HG03108 (cell line): ENCODE measurements around the gene CCK.
A peak's percentile ranks its signal among the peaks of the same experiment; 100 is the strongest.

Experiments used
- ATAC-seq: cut with Tn5 transposase; IDR thresholded peaks from one replicate; pipeline ENCODE4 v1.9.1; 2021; ENCODE audit warnings: moderate library complexity; ENCODE audit not compliant: unreplicated experiment

The CCK gene

DNA sequence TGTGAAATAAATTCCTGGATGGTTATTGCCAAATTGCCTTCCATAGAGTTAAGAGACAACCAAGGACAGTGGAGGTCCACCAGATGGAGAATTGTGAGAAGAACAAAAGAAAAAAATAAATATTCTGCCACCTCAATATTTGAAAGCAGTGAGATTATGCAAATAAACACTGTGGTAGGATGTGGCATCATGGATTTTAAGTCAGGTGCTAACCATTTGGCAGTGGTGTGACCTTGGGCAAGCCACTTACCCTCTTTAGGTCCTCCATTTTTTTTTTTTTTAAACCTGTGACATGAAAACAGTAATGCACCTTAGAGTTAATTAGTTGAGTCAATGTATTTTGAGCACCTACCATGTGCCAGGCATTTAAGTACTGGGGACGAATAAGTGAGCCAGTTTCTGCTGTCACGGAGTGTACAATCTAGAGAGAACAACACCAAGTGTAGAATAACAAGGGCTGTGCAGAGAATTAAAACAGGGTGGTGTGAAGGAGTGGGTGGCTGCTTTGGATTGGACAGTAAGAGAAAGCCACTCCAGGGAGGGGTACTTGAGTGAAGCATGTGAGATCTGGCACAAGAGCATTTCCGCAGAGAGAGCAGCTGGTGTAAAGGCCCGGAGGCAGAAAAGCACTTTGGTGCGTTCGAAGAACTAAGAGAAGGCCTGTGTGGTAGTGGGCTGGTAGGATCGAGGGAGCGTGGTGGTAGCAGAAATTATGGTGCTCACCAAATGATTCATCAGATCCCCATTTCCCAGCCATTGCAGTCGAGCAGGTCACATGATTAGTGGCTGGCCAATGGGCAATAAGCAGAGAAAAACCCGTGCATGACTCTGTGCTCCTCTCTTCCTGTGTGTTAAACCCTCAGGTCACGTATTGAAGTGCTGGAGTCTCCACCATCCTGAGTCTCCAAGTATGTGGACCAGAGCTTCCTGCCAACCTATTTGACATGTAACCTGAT is 39.2 kb downstream of the CCK start:
- no peak for ATAC-seq

DNA sequence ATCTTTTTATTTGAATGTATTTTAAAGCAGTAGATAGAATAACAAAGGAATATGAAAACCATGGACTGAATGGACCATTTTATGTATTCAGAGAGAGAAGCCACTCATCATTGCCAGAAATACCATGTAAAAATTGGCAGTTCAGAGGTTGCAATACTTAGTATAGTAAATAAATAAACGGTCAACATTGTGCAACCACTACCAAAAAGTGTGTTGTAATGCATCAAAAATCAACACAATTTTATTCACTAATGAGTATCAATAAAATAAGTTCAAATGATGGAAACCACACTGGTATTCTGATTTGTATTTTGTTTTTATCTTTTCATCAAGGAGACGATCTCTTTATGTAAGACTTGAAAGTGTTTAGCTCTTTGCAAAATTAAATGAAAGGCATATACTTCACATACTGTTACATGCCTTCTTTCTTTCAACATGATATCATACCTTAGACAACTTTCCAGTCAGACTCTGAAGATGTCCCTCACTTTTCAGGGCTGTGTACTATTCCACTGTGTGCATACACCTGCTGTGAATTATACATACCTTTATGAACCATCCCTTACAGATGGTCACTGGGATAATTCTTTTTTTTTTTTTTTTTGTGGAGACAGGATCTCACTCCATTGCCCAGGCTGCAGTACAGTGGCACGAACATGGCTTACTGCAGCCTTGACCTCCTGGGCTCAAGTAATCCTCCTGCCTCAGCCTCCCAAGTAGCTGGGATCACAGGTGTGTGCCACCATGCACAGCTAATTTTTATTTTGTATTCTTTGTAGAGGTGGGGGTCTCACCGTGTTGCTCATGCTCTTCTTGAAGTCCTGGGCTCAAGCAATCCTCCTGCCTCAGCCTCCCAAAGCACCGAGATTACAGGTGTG is 40.3 kb downstream of the CCK start:
- no peak for ATAC-seq

DNA sequence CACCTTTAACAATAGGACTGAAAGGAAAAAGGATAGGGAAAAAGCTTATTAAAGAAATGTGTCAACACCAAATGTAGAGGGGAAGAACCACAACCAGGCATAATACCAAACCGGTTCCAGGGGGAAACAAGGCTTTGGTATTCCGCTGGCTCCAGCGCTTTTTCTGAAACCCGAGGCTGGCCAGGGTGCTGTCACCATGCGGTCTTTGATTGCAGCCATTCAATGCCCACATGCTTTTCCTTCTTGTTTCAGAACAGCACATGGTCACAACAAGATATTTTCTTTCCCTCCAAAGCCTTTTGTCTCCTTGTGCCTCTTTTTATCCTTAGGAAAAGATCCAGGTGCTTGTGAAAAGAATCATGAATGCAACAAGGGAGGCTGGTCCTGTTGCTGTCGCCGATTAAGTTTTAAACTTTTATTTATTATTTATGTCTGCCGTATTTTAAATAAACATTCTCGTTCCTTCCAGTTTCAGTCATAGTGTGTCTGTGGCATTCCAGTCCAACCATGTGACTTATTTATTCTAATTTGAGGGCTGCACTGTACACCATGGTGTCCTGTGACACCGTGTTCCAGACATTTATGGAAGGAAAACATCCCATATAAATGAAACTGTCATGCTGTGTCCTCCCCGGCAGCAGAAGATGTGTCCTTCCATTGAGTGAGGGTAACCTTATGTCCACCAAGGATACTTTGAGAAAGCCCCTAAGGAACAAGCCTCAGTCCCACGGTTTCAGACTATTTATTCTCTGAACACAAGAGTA is 41.1 kb downstream of the CCK start:
- ATAC-seq, result no peak

DNA sequence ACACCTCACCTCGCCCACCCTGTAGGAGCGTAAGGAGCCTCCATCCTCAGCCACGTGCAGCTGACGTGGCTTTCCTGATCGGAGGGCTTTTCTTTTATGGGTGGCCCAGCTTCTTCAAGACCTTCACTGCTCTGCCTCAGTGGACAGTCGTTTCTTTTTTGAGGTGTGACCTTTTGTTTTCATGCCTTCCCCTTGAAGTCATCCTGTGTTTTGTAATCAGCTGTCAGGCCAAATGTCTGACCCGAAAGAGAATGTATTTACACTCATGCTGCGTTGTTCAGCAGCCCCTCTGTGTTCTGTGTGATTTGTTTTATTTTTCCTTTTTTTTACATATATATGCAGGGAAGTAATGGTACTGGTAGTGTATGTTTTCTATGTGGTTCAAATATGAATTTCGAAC is 41.8 kb downstream of the CCK start:
- ATAC-seq, result no peak

DNA sequence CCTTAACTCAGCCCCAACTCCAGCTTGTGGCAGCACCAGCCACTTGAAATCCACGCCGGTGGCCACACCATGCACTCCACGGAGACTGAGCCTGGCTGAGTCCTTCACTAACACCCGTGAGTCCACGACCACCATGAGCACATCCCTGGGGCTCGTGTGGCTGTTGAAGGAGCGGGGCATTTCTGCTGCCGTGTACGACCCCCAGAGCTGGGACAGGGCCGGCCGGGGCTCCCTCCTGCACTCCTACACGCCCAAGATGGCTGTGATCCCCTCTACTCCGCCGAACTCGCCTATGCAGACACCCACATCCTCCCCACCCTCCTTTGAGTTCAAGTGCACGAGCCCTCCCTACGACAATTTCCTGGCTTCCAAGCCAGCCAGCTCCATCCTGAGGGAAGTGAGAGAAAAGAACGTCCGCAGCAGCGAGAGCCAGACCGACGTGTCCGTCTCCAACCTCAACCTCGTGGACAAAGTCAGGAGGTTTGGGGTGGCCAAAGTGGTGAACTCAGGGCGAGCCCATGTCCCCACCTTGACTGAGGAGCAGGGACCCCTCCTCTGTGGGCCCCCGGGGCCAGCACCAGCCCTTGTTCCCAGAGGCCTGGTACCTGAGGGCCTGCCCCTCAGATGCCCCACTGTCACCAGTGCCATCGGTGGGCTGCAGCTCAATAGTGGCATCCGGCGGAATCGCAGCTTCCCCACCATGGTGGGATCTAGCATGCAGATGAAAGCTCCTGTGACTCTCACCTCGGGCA is 42.9 kb downstream of the CCK start:
- ATAC-seq, result no peak

DNA sequence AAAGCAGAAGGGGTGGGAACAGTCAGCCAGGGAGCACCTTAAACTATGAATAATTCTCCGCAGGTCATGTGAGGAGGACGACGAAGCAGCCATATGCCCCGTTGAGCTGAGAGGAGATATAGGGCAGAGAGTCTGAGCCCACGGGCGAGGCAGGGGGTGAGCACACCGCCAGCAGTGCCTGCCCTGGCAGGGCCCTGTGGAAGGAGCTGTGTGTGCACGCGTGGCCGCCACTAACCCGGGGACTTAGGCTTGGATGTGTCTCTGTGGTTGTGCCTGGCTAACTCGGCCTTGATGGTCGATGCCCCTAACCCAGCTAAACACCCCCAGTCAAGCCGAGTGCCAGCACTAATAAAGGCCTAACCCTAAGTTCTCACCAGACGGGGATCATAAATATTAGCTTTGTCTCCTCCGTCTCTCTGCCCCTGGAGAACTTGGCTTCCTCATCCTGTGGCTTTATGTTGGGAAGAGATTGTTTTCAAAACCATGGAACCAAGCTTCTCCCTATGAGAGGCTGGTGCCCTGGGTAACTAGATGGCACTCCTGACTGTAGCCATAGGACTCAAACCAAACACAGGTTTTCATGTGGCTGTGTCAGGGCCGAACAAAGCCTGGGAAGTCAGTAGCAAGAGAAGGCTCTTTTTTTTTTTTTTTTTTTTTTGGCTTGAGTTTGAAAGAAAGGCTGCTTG is 45.4 kb downstream of the CCK start:
- no peak for ATAC-seq

DNA sequence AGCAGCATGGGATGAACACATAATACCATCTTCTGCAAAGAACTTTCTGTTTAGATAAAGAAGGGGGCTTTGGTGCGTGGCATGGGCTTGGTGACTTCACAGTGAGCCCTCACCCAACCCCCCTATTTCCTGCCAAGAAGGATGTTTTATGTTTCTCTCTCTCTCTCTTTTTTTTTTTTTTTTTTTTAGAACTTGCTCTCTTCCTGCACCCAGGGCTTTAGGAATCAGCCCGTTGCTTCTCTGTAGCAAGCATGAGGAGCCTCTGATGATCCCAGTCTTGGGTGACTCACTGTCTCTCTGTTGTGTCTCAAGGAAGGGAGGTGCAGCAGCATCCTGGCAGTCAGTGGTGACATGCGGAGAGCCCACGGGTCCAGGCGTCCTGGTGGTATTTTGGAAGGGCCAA is 49.1 kb downstream of the CCK start:
- ATAC-seq, result no peak

DNA sequence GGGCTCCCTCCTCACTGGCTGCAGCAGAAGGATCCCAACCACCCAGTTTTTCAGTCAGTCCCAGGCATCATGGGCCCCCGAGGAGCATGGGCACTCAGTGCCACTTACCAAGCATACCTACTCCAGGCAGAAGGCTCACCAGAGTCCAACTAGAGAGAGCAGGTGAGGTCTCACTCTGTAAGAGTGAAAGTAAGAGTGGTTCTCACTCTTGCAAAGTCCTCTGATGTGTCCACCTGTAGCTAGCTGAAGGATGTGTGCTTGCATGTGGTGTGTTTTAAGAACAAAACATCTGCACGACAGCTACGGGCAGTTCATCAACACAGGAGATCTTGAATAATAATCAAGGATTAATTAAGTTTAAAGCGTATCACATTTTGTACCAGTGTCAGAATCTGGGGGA is 49.7 kb downstream of the CCK start:
- peak; percentile 69 for ATAC-seq

DNA sequence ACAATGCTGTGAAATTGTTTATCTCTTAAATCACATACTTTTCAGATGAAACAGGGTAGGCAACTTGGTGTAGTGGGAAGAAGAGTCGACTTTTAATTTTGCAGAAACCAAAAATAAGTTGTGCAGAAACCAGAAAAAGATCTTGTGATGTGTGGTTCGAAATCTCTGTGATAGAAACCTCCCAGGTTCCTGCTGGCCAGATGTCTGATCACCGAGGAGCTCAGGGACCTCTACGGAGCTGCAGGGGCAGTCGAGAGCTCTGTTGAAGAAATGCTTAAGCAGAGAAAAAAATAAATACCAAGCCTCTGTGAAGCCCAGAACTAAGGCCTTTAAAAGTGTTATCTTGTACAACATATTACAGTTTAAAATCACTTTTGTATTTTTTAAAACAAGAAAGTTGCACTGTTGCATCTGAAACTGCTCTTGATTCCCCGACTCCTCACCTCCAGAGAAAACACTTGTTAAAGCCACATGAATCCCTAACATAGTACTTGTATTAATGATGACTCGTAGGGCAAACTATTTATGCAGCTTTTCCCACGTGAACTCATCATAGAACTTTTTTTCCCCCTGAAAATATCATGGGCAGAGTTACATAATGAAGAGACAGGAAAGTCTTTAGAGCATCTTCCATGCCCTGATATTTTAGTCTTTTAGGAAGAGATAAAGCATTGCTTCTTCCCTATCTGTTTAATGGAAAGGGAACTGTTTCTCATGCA is 51.3 kb downstream of the CCK start:
- ATAC-seq, result peak; percentile 53

DNA sequence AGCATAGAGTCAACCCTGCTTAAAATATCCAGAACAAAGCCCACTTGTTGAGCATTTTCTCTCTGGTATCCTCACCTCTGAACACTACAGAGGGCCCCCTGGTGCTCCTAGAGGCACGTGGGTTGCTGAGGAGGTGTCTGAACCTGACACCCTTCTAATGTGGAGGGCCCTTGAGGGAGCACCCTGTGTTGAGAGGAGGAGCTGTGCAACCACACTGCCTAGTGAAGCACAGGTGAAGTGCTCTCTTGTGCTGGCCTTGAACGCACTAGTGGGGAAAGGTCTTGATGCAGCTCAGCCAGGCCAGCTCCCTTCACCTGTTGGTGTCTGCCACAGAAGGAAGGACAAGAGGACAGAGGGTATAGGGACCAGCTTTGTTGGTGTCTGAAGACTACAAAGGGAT is 51.9 kb downstream of the CCK start:
- ATAC-seq, result no peak

DNA sequence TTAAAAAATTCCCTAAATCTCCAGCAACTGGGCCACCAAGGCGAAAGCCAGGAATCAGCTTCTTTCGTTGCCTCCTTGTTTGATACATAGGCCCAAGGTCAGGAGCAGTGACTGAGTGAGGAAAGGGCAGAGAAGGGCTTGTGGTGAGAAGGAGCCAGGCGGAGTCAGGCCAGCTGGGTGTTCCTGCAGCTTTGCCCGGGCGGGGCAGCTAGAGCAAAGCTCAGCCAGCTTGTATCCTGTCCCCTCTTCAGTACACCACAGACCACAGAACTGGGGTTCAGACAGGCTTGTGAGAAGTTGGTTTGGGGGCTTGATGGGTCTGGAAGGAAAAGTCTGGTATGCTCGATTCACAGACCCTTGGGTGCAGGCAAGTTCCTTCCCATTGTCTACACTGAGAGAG is 52.6 kb downstream of the CCK start:
- peak; percentile 39 for ATAC-seq

DNA sequence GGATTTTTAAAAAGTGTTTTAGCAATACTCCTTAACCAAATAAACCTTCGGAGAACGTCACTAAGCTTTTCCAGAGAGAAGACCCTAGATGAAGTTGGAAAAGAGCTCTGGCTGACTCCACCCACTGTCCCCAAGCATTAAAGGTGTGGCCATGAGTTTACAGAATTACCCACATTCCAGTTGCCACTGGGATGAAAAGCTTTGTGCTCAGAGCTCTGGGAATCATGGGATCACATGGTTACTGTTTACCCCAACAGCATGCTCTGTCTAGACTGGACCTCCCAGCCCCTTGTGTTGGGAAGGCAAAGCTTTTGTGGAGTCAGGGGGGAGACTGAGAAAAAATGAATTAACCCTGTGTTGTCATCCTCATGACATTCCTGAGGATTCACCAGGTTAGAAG is 55.3 kb downstream of the CCK start:
- ATAC-seq, result no peak

DNA sequence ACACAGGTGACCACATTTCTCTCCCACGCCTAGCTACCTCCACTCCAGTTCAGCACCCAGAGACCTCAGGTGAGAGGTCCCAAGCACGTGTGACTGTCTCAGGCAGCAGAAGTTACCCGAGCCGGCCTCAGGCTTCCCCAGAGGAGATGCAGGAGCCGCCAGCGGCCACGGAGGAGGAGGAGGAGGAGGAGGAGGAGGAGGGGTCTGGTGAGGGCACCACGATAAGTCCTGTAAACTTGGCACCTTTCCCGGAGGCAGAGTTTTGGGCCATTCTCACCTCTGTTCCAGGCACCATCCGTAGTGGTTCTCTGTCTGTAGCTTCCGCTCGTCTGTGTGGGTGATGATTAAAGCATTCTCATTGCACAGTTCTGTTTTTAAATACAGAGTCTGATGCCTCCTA is 56.1 kb downstream of the CCK start:
- no peak for ATAC-seq
